HG03097 (cell line): Measurements from ENCODE around the gene SOCS2.

Experiments
- ATAC-seq: cut with Tn5 transposase; IDR thresholded peaks from one replicate; pipeline ENCODE4 v1.9.1; 2021; ENCODE audit not compliant: unreplicated experiment, low FRiP score

Gene SOCS2

DNA sequence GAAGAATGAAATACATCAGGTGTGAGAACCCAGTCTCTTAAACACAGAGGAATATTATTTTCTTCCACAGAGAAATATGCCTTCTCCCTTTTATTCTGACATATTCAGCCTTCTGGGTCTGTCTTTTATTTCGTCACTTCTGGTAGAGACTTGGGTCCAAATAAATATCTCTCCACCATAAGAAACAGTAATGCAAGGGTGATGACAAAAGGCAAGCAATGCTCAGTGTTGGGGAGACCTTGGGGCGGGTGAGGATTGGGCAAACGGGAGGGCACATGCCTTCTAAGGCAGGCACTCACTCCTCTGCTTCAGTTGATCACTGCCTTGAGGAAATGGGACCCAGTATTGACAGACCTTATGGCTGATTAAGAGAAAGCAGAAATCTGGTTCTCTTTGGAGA, 6.7 kb upstream of the SOCS2 start:
- ATAC-seq, result no peak

- no peak for ATAC-seq
Measured at GRCh38 chr12:93567174-93567573, 5.3 kb upstream of the SOCS2 start.

DNA sequence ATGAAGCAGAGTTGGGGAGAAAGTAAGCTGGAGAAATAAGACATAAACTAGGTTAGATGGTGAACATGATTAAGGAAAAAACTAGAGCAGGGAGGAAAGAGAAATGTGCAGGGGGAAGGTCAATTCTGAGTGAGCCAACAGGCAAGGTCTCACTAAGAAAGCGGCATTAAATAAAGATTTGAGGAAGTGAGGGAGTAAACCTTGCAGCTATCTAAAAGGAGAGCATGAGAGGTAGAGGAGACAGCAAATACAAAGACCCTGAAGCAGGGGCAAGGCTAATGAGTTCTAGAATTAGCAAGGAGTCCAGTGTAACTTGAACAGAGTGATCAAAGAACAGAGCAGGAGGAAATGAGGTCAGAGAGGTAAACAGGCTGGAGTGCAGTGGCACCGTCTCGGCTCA, 4.4 kb upstream of the SOCS2 start:
- no peak for ATAC-seq

GRCh38 chr12:93569301-93569655, 3.2 kb upstream of the SOCS2 start:
- no peak for ATAC-seq

- ATAC-seq, result no peak
Measured at GRCh38 chr12:93569656-93570551, 2.6 kb upstream of the SOCS2 start.

DNA sequence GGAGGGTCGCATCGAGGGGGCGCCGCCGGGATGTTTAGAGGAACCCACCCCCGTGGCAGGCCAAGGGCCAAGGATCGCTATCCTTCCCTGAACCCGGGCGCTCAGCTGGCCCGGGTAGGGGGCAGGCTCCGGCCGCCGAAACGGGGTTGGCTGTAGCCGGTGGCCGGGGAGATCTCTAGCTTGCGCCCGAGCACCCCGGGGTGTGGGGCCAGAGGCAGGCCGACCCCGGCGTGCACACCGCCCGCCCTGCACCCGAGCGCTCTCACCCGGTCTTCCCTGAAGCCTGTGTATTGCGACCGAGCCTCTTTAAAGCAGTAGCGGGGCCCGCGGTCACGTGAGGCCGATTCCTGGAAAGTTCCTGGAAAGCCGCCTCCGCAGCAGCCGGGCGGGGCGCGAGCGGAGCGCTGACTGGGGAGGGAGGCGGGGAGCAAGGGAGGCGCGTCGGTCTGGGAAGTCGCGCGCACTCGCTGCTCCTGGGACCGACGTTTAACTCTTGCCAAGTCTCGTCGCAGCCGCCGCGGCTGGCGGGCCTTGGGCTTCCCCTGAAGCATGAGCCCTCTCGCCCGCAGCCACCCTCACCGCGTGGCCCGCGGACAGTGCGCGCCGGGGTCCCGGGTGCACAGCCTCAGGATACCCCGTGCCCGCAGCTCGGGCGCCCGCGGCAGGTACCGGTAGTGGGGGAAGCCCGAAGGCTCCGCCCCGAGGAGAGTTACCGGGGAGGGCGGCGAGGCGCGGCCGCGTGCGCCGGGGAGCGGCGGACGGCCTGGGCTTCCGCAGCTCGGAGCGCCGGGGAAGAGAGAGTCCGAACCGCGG, 1.7 kb upstream of the SOCS2 start:
- peak; percentile 43 for ATAC-seq

DNA sequence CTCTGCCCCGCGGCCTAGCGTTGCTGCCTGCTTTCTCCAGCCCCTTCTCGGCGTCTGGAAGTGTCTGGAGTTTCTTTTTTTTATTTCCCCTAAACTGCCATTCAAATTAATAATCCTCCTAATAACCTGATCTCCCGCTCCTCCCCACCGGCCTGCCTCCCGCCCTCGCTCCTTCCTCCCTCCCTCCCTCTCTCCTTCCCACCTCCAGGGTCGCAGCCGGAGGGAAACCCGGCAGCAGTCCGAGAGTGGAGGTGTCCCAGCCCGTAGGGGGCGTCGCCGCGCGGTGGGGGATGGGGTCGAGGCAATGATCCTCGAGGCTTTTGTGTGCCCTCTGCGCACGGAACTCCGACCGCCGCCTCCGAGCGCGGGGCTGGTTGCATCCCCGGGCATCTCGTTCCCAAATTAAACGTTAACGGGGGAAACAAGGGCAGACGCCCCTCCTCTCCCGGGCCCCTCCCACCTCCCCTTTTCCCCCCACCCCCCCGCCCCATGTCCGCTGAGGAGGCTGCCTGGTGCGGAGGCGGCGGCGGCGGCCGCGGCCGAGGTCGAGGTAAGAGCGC, 1.0 kb upstream of the SOCS2 start:
- no peak for ATAC-seq

GRCh38 chr12:93572712-93573551, 457 bp downstream of the SOCS2 start:
- no peak for ATAC-seq

GRCh38 chr12:93573552-93574223, 1.2 kb downstream of the SOCS2 start:
- ATAC-seq, result no peak

- no peak for ATAC-seq
Measured at GRCh38 chr12:93577222-93577621, 4.7 kb downstream of the SOCS2 start.

DNA sequence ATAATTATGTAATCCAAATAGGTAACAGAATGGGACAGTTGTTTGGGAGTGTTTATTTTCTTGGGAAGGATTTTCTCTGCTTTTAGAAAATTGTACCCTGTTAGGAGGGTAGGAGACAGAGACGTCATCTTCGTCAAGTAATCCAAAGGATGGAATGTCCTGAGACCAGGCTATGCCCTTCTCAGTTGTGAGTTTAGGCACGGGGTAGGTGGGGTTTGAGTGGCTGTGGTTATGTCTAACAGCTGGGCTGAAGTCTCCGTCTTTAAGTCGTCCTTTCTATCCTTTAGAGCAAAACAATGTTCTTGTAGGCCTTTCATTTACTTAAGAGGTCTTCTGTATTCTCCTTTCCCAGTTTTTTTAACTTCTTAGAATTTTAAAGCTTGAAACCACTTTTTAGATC, 5.7 kb downstream of the SOCS2 start:
- no peak for ATAC-seq

DNA sequence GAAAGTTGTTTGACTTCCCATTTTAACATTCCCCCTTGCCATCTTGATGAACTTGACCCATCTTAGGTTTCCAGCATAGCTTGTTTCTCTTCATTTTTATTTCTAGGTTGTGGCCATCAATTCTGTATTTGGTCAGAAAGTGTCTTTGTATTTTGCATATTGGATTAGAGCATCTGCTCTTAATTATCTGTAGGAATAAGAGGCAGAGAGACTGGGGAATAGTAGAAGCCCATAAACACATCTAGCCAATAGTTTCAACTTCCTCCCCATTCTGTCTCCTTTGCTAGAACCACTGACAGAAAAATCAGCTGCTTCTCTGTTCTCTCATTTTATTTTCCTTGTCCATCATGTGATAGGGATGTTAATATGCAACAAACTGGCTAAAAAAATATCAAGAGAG, 8.2 kb downstream of the SOCS2 start:
- no peak for ATAC-seq

GRCh38 chr12:93581370-93581769, 8.9 kb downstream of the SOCS2 start:
- no peak for ATAC-seq

DNA sequence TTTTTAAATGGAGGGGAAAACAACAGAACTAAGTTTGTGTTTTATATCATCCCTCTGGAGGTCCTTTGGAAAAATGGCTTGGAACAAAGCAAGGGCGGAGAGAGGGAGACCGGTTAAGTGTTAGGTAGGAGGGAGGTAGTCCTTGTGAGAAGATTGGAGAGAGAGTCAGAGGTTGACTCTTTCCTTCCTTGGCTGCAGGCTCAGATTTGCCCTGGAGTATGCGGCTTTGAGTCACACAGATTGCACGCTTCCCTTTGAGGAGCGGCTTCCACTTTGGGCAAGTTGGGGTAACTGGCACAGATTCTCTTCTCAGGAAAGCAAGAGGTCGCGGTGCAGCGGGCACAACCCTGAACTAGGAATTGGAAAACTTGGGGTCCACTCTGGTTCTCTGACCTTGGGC, 9.9 kb downstream of the SOCS2 start:
- ATAC-seq, result no peak

GRCh38 chr12:93583627-93584392, 11.3 kb downstream of the SOCS2 start:
- ATAC-seq, result no peak

DNA sequence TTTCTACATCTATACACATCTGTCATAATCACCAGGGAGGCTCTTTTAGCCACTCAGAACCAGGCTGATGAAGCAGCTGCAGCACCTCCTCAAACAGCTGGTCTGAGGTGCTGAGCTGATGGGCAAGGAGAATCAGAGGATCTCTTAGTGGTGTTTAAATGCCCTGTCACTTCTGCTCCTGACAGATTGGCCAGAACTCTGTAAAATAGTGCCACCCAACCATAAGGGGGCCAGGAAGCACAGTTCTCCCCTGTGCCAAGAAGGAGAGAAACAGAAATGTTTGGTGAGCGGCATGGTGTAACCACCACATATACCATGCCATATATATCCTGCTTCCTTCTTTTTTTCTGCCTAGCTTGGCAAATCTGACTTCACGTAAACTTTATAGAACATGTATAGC, 12.8 kb downstream of the SOCS2 start:
- no peak for ATAC-seq

GRCh38 chr12:93587611-93588010, 15.1 kb downstream of the SOCS2 start:
- no peak for ATAC-seq

- no peak for ATAC-seq
Measured at GRCh38 chr12:93589081-93589480, 16.6 kb downstream of the SOCS2 start.

GRCh38 chr12:93591137-93591868, 18.8 kb downstream of the SOCS2 start:
- ATAC-seq, result peak; percentile 66
